HG02970 (cell line): Measurements from ENCODE around the gene CATSPERZ.
A peak's percentile ranks its signal among the peaks of the same experiment; 100 is the strongest.
"Not testable (repeated sequence)": the region's sequence is repeated elsewhere in the genome, so short reads cannot be mapped to it uniquely, and the experiment has no call there.

Experiments used
- ATAC-seq: cut with Tn5 transposase; IDR thresholded peaks from one replicate; pipeline ENCODE4 v1.9.1; 2021; ENCODE audit warnings: mild to moderate bottlenecking, moderate library complexity, moderate number of reproducible peaks; ENCODE audit not compliant: unreplicated experiment, low FRiP score

The CATSPERZ gene

GRCh38 chr11:64316672-64317324 is 16.6 kb downstream of the CATSPERZ start:
- peak; percentile 3 for ATAC-seq

GRCh38 chr11:64317325-64317960 is 17.3 kb downstream of the CATSPERZ start, which contains the start of gene TRMT112:
Gene TRMT112, minus strand, starts transcription at chr11:64317559. Its CDS starts 33 bp downstream, at chr11:64317526.
- ATAC-seq = peak; percentile 63

GRCh38 chr11:64317961-64318765 is 18.0 kb downstream of the CATSPERZ start, which contains the start of gene PRDX5:
Gene PRDX5, plus strand, starts transcription at chr11:64318121. Its CDS starts 95 bp downstream, at chr11:64318216.
- peak; percentile 69 for ATAC-seq

- ATAC-seq = no peak
Measured at GRCh38 chr11:64318766-64319761, 18.9 kb downstream of the CATSPERZ start.

GRCh38 chr11:64320556-64320955 is 20.4 kb downstream of the CATSPERZ start:
- no peak for ATAC-seq

- no peak for ATAC-seq
Measured at GRCh38 chr11:64321026-64321425, 20.9 kb downstream of the CATSPERZ start.

- ATAC-seq = no peak
Measured at GRCh38 chr11:64321533-64321932, 21.4 kb downstream of the CATSPERZ start.

GRCh38 chr11:64322925-64323260 is 22.7 kb downstream of the CATSPERZ start:
- ATAC-seq = no peak

GRCh38 chr11:64323373-64323772 is 23.2 kb downstream of the CATSPERZ start:
- no peak for ATAC-seq

GRCh38 chr11:64323984-64324383 is 23.8 kb downstream of the CATSPERZ start:
- ATAC-seq = not testable (repeated sequence)

GRCh38 chr11:64324692-64325469 is 24.7 kb downstream of the CATSPERZ start:
- ATAC-seq = no peak

GRCh38 chr11:64327375-64327774 is 27.2 kb downstream of the CATSPERZ start:
- ATAC-seq = no peak

- no peak for ATAC-seq
Measured at GRCh38 chr11:64327993-64328392, 27.8 kb downstream of the CATSPERZ start.

- ATAC-seq = no peak
Measured at GRCh38 chr11:64330888-64331287, 30.7 kb downstream of the CATSPERZ start.

GRCh38 chr11:64331569-64332371 is 31.6 kb downstream of the CATSPERZ start:
- ATAC-seq = no peak

GRCh38 chr11:64333556-64333955 is 33.4 kb downstream of the CATSPERZ start:
- ATAC-seq = no peak

- peak; percentile 68 for ATAC-seq
Measured at GRCh38 chr11:64334764-64335735, 34.9 kb downstream of the CATSPERZ start.
